Right lobe of liver (tissue), 6 donors: ENCODE data around the gene ENO2. TPM values are rescaled to one million over a fixed set of nuclear protein-coding genes. Genes with fewer than 3 reads are reported as not detected.

Experiments
- ATAC-seq, 4 donors: fragments of 200-7000 bp; cut with Tn5 transposase; one replicate each; pipeline ENCODE4 v1.9.1; 2020; ENCODE audit warnings: mild to moderate bottlenecking in 4 of 4, moderate library complexity in 4 of 4
- DNase-seq, 3 donors: peaks; one replicate each; pipeline ENCODE4 v3.0.0-alpha.2; 2020
- H3K27ac ChIP-seq, 3 donors: fragments of 200-600 bp; one replicate each; pipeline ENCODE4 v1.8.0; 2022
- H3K27me3 ChIP-seq, 2 donors: fragments of 200-600 bp; one replicate each; pipeline ENCODE4 v1.8.0; 2022
- H3K36me3 ChIP-seq, 4 donors: fragments of 200-600 bp; sonication (generic) in 1 of 4; one replicate each; pipeline versions ENCODE4 v1.5.1 to v1.8.0; 2017 to 2022; ENCODE audit warnings: control low read depth in 1 of 4
- H3K4me1 ChIP-seq, 4 donors: fragments of 200-600 bp; sonication (generic) in 1 of 4; one replicate each; pipeline versions ENCODE4 v1.5.1 to v1.8.0; 2017 to 2022; ENCODE audit warnings: control low read depth in 1 of 4
- H3K4me3 ChIP-seq, 3 donors: fragments of 200-600 bp; one replicate each; pipeline ENCODE4 v1.8.0; 2022
- H3K9me3 ChIP-seq, 4 donors: fragments of 200-600 bp; sonication (generic) in 1 of 4; one replicate each; pipeline versions ENCODE4 v1.5.1 to v1.8.0; 2017 to 2022; ENCODE audit warnings: control low read depth in 1 of 4
- POLR2A ChIP-seq: fragments of 450-650 bp; IDR thresholded peaks from one replicate; pipeline ENCODE4 v1.6.1; 2017; ENCODE audit warnings: antibody characterized with exemption, mild to moderate bottlenecking
- WGBS: methylation state at CpG from one replicate; pipeline ENCODE4 v1.1.6; 2018; ENCODE audit warnings: low coverage, low lambda C conversion rate; ENCODE audit not compliant: insufficient coverage; ENCODE audit errors: missing lambda C conversion rate; 5-methylcytosine and 5-hydroxymethylcytosine counted together
- intact Hi-C, 2 donors: fragments of 100-400 bp; cut with DNase I; formaldehyde crosslinking; loops; one replicate each; pipeline versions ENCODE4 v1.11.2 to v1.14.1; 2022
- total RNA-seq, 6 experiments: library from RNA; depleted of rRNA in 2 of 6; stranded (reverse); fragments of >200 nt in 2 of 6; fragmentation: NEBNext Ultra II Directional in 3 of 6; extraction: Animal tissue kit (Norgen Biotek cat#: 25700) in 3 of 6; gene quantifications; one replicate each; pipeline versions ENCODE4 v1.1.0 to v1.2.4, GENCODE V29; 2016 to 2023
- TF ChIP-seq, protein P1 (sequence below), 4 donors: fragments of 200-600 bp in 3 of 4; fragments of 450-650 bp in 1 of 4; IDR thresholded peaks; one replicate each; pipeline versions ENCODE4 v1.5.1 to v1.8.0; 2016 to 2022; ENCODE audit warnings: antibody characterized with exemption in 4 of 4, mild to moderate bottlenecking in 2 of 4
- donor health status: DM: no; HTN: yes; CAD: no.
- donor health status: DM: no; HTN: no; CAD: no.
- donor health status: DM: no; HTN: no; CAD: no.
- donor health status: DM: no; HTN: yes; CAD: no.
- donor health status: DM: no; HTN: yes; CAD: no.

Gene ENO2
- total RNA-seq, 6 experiments from 2014 or later, result 1.1 to 9.3 (median 2.0) TPM

DNA sequence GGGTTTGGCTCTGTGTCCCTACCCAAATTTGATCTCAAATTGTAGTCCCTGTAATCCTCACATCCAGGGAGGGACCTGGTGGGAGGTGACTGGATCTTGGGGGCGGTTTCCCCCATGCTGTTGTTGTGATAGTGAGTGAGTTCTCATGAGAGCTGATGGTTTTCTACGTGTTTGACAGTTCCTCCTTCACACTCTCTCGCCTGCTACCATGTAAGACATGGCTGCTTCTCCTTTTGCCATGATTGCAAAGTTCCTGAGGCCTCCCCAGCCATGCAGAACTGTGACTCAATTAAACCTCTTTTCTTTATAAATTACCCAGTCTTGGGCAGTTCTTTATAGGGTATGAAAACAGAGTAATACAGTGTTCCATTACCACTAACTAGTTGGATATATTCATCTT lies 20.1 kb upstream of the ENO2 start:
- Histone ChIP-seq H3K27ac (no peak overlapping the region), H3K9me3 (no peaks in the 10 kb centered on the region), H3K36me3 (no peaks in the 10 kb centered on the region), H3K4me1 (peaks cover 0 to 9% (median 2%) of the 10 kb centered on the region in 4 donors), H3K4me3 (no peak overlapping the region), H3K27me3 (no peaks in the 10 kb centered on the region)
- TF ChIP-seq, protein P1, sequence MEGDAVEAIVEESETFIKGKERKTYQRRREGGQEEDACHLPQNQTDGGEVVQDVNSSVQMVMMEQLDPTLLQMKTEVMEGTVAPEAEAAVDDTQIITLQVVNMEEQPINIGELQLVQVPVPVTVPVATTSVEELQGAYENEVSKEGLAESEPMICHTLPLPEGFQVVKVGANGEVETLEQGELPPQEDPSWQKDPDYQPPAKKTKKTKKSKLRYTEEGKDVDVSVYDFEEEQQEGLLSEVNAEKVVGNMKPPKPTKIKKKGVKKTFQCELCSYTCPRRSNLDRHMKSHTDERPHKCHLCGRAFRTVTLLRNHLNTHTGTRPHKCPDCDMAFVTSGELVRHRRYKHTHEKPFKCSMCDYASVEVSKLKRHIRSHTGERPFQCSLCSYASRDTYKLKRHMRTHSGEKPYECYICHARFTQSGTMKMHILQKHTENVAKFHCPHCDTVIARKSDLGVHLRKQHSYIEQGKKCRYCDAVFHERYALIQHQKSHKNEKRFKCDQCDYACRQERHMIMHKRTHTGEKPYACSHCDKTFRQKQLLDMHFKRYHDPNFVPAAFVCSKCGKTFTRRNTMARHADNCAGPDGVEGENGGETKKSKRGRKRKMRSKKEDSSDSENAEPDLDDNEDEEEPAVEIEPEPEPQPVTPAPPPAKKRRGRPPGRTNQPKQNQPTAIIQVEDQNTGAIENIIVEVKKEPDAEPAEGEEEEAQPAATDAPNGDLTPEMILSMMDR (IDR thresholded peaks at IDR 0.05), result no peak
- TF ChIP-seq POLR2A, result no peak
- ATAC-seq (no peak), DNase-seq (no peak)
- no CpG with 5 or more reads among the region's 3 CpGs for WGBS
- intact Hi-C loops, result no loop called here

GRCh38 chr12:6896846-6897435 lies 17.4 kb upstream of the ENO2 start:
- intact Hi-C loops, result no loop called here
- ATAC-seq, result no peak
- DNase-seq, result no peak
- no peaks in the 10 kb centered on the region for H3K36me3 ChIP-seq
- TF ChIP-seq, protein P1 (IDR thresholded peaks at IDR 0.05), result no peak
- no peak for TF ChIP-seq POLR2A
- no peak overlapping the region for H3K4me3 ChIP-seq
- H3K27ac ChIP-seq, result no peak overlapping the region
- H3K27me3 ChIP-seq, result no peaks in the 10 kb centered on the region
- WGBS, result 93% methylated on average over 3 of the region's 6 CpGs
- H3K9me3 ChIP-seq, result no peaks in the 10 kb centered on the region
- no peaks in the 10 kb centered on the region for H3K4me1 ChIP-seq

- WGBS, result 47% methylated on average over 5 of the region's 5 CpGs
- H3K9me3 ChIP-seq, result no peaks in the 10 kb centered on the region
- no peaks in the 10 kb centered on the region for H3K36me3 ChIP-seq
- no peak overlapping the region for H3K4me3 ChIP-seq
- H3K27me3 ChIP-seq, result no peaks in the 10 kb centered on the region
- H3K27ac ChIP-seq, result no peak overlapping the region
- DNase-seq, result no peak
- intact Hi-C loops, result no loop called here
- no peaks in the 10 kb centered on the region for H3K4me1 ChIP-seq
- no peak for ATAC-seq
- TF ChIP-seq POLR2A, result no peak
- TF ChIP-seq, protein P1 (IDR thresholded peaks at IDR 0.05), result no peak
Measured at GRCh38 chr12:6899427-6899826, 15.0 kb upstream of the ENO2 start.

DNA sequence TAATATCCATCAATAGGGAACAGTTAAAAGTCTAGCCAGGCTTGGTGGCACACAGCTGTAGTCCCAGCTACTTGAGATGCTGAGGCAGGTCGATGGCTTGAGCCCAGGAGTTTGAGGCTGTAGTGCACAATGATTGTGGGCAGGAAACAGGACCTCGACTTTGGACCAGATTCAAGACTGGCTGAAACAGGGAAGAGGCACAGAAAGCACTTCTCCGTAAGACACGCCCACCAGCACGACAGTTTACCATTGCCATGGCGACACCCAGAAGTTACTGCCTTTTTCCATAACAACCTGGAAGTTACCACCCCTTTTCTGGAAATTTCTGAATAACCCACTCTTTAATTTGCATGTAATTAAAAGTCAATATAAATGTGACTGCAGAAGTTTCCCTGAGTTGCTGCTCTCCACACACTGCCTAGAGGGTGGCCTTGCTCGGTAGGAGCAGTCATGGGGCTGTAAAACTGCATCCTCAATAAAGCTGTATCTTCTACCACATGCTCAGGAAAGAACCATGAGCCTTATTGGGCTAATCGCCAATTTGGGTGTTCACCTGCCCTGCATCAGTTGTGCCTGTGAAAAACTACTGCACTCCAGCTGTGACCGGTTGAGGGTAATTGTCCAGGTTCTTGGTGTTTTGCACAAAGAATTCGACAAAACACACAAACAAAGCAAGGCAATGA lies 14.4 kb upstream of the ENO2 start:
- H3K27me3 ChIP-seq, result no peaks in the 10 kb centered on the region
- H3K36me3 ChIP-seq, result no peaks in the 10 kb centered on the region
- no peak overlapping the region for H3K4me3 ChIP-seq
- H3K9me3 ChIP-seq, result no peaks in the 10 kb centered on the region
- H3K27ac ChIP-seq, result no peak overlapping the region
- intact Hi-C loops, result no loop called here
- peak in 1 of 3 donors; percentile 52 for DNase-seq
- 42% methylated on average over 8 of the region's 10 CpGs for WGBS
- no peak for TF ChIP-seq POLR2A
- TF ChIP-seq, protein P1 (IDR thresholded peaks at IDR 0.05), result no peak
- ATAC-seq, result peak in 3 of 4 donors; percentile 32 to 44 (median 36)
- no peaks in the 10 kb centered on the region for H3K4me1 ChIP-seq
